Measurements from ENCODE around the gene SYT1. TPM values are rescaled to one million over a fixed set of nuclear protein-coding genes. Genes with fewer than 3 reads are reported as not detected.

Gene SYT1
- total and polyA plus RNA-seq, 2 donors (not counting 1 experiment from before 2014, with no cell fraction given), result 0.60 to 1.3 TPM

GRCh38 chr12:79140711-79141110 lies 276.1 kb downstream of the SYT1 start:
- Histone ChIP-seq H2AFZ (ENCODE audit: insufficient read depth, low read depth, low read length, poor library complexity, severe bottlenecking) (no peak overlapping the region), H3K9ac (ENCODE audit: low read length) (no peak overlapping the region), H3K27me3 (replicated peaks in 1 of 4; ENCODE audit: control extremely low read depth in 1 of 4, control insufficient read depth in 3 of 4, insufficient read depth in 4 of 4, low read length in 3 of 4) (no peaks in the 10 kb centered on the region), H3K79me2 (ENCODE audit: control insufficient read depth, insufficient read depth, low read length) (no peaks in the 10 kb centered on the region), H3K27ac (ENCODE audit: low read length in 2 of 2) (no peak overlapping the region), H3K4me3 (ENCODE audit: control extremely low read depth in 1 of 5, extremely low read depth in 1 of 5, insufficient read depth in 1 of 5, low read depth in 2 of 5, low read length in 4 of 5) (no peak overlapping the region), H3K36me3 (replicated peaks in 1 of 2; ENCODE audit: control extremely low read depth in 1 of 2, control insufficient read depth in 1 of 2, extremely low read depth in 1 of 2, insufficient read depth in 2 of 2, low read length in 1 of 2) (no peaks in the 10 kb centered on the region), H3K4me2 (replicated peaks; ENCODE audit: low read depth, low read length, poor library complexity, severe bottlenecking) (no peak overlapping the region), H3K9me3 (ENCODE audit: control extremely low read depth in 1 of 3, control insufficient read depth in 2 of 3, insufficient read depth in 1 of 3, low read length in 2 of 3) (no peaks in the 10 kb centered on the region), H3K4me1 (ENCODE audit: control insufficient read depth in 2 of 2, insufficient read depth in 2 of 2, low read length in 2 of 2) (no peaks in the 10 kb centered on the region), H4K20me1 (ENCODE audit: control insufficient read depth, insufficient read depth, low read length, poor library complexity, severe bottlenecking) (no peaks in the 10 kb centered on the region)
- no peaks in the 10 kb centered on the region for H3K9me3 Mint-ChIP-seq (ENCODE audit: insufficient read depth)
- no peak for ATAC-seq (ENCODE audit: low read depth)
- H3K4me3 Mint-ChIP-seq, result no peak overlapping the region
- no peaks in the 10 kb centered on the region for H3K27me3 Mint-ChIP-seq
- CTCF ChIA-PET, result no interaction called here
- no peak for TF ChIP-seq CTCF (IDR thresholded peaks at IDR 0.05)
- no peak overlapping the region for H3K27ac Mint-ChIP-seq
- POLR2A ChIA-PET, result no interaction called here
- no peak for DNase-seq
- WGBS (ENCODE audit: insufficient coverage), result 100% methylated on average over 1 of the region's 1 CpG
- no peaks in the 10 kb centered on the region for H3K4me1 Mint-ChIP-seq
- intact Hi-C loops (cut with micrococcal nuclease), result no loop called here

GRCh38 chr12:79141776-79142175 lies 277.2 kb downstream of the SYT1 start:
- Histone ChIP-seq H3K79me2 (ENCODE audit: control insufficient read depth, insufficient read depth, low read length) (no peaks in the 10 kb centered on the region), H4K20me1 (ENCODE audit: control insufficient read depth, insufficient read depth, low read length, poor library complexity, severe bottlenecking) (no peaks in the 10 kb centered on the region), H2AFZ (ENCODE audit: insufficient read depth, low read depth, low read length, poor library complexity, severe bottlenecking) (no peak overlapping the region), H3K9ac (ENCODE audit: low read length) (no peak overlapping the region), H3K4me2 (replicated peaks; ENCODE audit: low read depth, low read length, poor library complexity, severe bottlenecking) (no peak overlapping the region), H3K9me3 (ENCODE audit: control extremely low read depth in 1 of 3, control insufficient read depth in 2 of 3, insufficient read depth in 1 of 3, low read length in 2 of 3) (no peaks in the 10 kb centered on the region), H3K4me3 (ENCODE audit: control extremely low read depth in 1 of 5, extremely low read depth in 1 of 5, insufficient read depth in 1 of 5, low read depth in 2 of 5, low read length in 4 of 5) (no peak overlapping the region), H3K27me3 (replicated peaks in 1 of 4; ENCODE audit: control extremely low read depth in 1 of 4, control insufficient read depth in 3 of 4, insufficient read depth in 4 of 4, low read length in 3 of 4) (no peaks in the 10 kb centered on the region), H3K4me1 (ENCODE audit: control insufficient read depth in 2 of 2, insufficient read depth in 2 of 2, low read length in 2 of 2) (no peaks in the 10 kb centered on the region), H3K27ac (ENCODE audit: low read length in 2 of 2) (no peak overlapping the region), H3K36me3 (replicated peaks in 1 of 2; ENCODE audit: control extremely low read depth in 1 of 2, control insufficient read depth in 1 of 2, extremely low read depth in 1 of 2, insufficient read depth in 2 of 2, low read length in 1 of 2) (no peaks in the 10 kb centered on the region)
- H3K4me3 Mint-ChIP-seq, result no peak overlapping the region
- no peak overlapping the region for H3K27ac Mint-ChIP-seq
- H3K9me3 Mint-ChIP-seq (ENCODE audit: insufficient read depth), result no peaks in the 10 kb centered on the region
- POLR2A ChIA-PET, result no interaction called here
- CTCF ChIA-PET, result no interaction called here
- 100% methylated on average over 1 of the region's 2 CpGs for WGBS (ENCODE audit: insufficient coverage)
- DNase-seq (no peak), ATAC-seq (ENCODE audit: low read depth) (no peak)
- intact Hi-C loops (cut with micrococcal nuclease), result no loop called here
- no peaks in the 10 kb centered on the region for H3K27me3 Mint-ChIP-seq
- TF ChIP-seq CTCF (IDR thresholded peaks at IDR 0.05), result no peak
- H3K4me1 Mint-ChIP-seq, result no peaks in the 10 kb centered on the region

Measured in B cell (primary cell).